ENCODE results near the gene RHBDF1.

The RHBDF1 gene

DNA sequence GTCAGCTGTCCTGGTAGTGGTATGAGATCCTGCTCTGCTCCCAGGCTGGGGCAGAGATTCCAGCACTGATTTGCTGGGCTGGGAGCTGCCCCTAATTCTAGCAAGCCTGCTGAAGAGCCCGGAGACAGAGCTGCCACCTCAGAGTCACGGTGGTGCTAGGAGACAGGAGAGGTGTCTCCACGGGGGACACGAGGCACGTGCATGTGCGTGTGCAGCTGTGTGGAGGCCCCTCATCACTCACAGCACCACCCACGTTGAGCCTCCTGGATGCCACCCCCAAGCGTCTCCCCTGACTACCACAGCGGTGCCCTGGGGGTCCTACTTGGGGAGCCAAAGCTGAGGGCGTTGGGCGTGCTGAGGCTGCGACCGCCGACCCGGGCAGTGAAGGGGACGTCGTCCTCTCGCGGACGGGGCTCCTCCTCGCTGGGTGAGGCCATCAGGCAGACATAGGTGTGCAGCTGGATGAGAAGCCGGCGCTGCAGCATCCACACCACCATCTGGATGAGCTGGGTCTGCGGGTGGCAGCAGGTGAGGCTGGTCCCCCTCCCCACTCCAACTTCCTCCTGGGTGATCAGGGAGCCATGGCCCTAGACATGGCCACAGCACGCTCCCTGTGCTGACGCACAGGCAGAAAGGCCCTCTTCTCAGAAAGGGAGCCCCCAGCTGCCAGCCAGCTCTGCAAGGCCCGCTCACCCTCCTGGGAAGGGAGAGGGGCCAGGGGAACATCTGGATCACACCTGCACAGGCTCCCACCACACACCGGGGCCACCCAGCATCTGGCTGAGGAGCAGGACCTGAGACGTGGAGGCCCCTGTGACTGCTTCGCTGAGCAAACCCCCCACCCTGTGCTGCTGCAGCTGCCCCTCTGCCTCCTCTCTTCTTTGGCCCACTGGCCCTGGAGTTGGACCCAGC is 17.2 kb upstream of the RHBDF1 start:
- H3K27ac ChIP-seq (replicated peaks), result no peak overlapping the region
- H3K4me3 ChIP-seq (replicated peaks; ENCODE audit: insufficient read depth, low read length), result no peak overlapping the region
- no peaks in the 10 kb centered on the region for H3K27me3 ChIP-seq (ENCODE audit: insufficient read depth, poor library complexity, severe bottlenecking)
- no peak for DNase-seq (ENCODE audit: low read depth in 1 of 2, low spot score in 1 of 2)
- no peak for TF ChIP-seq POLR2AphosphoS5 (IDR thresholded peaks at IDR 0.05; ENCODE audit: low read depth)
- TF ChIP-seq GABPA (IDR thresholded peaks at IDR 0.05; ENCODE audit: low read depth), result no peak
- TF ChIP-seq SPI1 (IDR thresholded peaks at IDR 0.05; ENCODE audit: borderline replicate concordance, low read depth), result no peak
- TF ChIP-seq, protein P1, sequence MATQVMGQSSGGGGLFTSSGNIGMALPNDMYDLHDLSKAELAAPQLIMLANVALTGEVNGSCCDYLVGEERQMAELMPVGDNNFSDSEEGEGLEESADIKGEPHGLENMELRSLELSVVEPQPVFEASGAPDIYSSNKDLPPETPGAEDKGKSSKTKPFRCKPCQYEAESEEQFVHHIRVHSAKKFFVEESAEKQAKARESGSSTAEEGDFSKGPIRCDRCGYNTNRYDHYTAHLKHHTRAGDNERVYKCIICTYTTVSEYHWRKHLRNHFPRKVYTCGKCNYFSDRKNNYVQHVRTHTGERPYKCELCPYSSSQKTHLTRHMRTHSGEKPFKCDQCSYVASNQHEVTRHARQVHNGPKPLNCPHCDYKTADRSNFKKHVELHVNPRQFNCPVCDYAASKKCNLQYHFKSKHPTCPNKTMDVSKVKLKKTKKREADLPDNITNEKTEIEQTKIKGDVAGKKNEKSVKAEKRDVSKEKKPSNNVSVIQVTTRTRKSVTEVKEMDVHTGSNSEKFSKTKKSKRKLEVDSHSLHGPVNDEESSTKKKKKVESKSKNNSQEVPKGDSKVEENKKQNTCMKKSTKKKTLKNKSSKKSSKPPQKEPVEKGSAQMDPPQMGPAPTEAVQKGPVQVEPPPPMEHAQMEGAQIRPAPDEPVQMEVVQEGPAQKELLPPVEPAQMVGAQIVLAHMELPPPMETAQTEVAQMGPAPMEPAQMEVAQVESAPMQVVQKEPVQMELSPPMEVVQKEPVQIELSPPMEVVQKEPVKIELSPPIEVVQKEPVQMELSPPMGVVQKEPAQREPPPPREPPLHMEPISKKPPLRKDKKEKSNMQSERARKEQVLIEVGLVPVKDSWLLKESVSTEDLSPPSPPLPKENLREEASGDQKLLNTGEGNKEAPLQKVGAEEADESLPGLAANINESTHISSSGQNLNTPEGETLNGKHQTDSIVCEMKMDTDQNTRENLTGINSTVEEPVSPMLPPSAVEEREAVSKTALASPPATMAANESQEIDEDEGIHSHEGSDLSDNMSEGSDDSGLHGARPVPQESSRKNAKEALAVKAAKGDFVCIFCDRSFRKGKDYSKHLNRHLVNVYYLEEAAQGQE (IDR thresholded peaks at IDR 0.05; ENCODE audit: insufficient replicate concordance, low read depth), result no peak
- TF ChIP-seq, protein P2, sequence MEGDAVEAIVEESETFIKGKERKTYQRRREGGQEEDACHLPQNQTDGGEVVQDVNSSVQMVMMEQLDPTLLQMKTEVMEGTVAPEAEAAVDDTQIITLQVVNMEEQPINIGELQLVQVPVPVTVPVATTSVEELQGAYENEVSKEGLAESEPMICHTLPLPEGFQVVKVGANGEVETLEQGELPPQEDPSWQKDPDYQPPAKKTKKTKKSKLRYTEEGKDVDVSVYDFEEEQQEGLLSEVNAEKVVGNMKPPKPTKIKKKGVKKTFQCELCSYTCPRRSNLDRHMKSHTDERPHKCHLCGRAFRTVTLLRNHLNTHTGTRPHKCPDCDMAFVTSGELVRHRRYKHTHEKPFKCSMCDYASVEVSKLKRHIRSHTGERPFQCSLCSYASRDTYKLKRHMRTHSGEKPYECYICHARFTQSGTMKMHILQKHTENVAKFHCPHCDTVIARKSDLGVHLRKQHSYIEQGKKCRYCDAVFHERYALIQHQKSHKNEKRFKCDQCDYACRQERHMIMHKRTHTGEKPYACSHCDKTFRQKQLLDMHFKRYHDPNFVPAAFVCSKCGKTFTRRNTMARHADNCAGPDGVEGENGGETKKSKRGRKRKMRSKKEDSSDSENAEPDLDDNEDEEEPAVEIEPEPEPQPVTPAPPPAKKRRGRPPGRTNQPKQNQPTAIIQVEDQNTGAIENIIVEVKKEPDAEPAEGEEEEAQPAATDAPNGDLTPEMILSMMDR (IDR thresholded peaks at IDR 0.05; ENCODE audit: insufficient read depth, low read length), result no peak

DNA sequence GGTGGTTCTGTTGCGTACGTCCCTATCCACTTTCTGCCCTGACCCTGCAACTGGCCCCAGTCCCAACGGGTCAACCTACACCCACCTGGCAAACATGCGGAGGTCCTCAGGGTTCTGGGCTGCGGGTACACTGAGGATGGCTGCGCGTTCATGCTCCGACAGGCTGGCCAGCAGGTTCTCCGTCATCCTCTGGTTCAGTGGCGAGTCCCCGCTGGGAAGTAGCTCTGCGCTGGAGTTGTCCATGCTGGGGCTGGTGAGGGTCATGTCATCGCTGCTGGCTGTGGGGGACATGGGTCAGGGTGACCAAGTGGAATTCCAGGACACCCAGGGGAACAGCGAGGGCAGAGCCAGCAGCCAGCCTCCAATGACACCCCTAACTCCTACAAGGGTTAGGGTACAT is 16.2 kb upstream of the RHBDF1 start:
- no peak overlapping the region for H3K4me3 ChIP-seq (replicated peaks; ENCODE audit: insufficient read depth, low read length)
- TF ChIP-seq POLR2AphosphoS5 (IDR thresholded peaks at IDR 0.05; ENCODE audit: low read depth) (0 out of 2 replicates have a peak, but pooled peaks have one; percentile 19), SPI1 (IDR thresholded peaks at IDR 0.05; ENCODE audit: borderline replicate concordance, low read depth) (no peak), GABPA (IDR thresholded peaks at IDR 0.05; ENCODE audit: low read depth) (no peak)
- TF ChIP-seq, protein P1 (IDR thresholded peaks at IDR 0.05; ENCODE audit: insufficient replicate concordance, low read depth), result no peak
- TF ChIP-seq, protein P2 (IDR thresholded peaks at IDR 0.05; ENCODE audit: insufficient read depth, low read length), result no peak
- H3K27ac ChIP-seq (replicated peaks), result no peak overlapping the region
- no peaks in the 10 kb centered on the region for H3K27me3 ChIP-seq (ENCODE audit: insufficient read depth, poor library complexity, severe bottlenecking)
- no peak for DNase-seq (ENCODE audit: low read depth in 1 of 2, low spot score in 1 of 2)

DNA sequence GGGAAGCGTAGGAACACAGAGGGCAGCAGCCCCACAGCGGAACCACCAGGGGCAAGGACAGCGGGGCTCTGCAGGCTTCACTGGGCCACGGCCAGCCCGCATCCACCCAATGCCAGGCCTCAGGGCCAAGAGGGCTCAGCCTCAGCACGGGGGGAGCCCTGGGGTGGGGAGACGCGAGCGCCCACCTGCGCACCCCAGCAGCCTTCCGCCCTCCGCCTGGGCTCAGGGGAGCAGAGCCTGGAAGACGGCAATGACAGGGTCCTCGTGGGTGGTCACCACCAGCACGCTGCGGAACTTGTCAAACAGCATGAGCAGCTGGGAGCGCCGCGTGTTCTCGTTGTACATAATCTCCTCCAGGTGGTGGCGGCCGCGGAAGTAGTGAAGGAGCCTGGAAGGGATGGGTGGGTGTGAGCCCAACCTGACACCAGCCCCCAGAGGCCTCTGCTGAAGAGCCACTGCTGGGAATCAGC is 14.1 kb upstream of the RHBDF1 start:
- Histone ChIP-seq H3K27me3 (ENCODE audit: insufficient read depth, poor library complexity, severe bottlenecking) (no peaks in the 10 kb centered on the region), H3K27ac (replicated peaks) (no peak overlapping the region), H3K4me3 (replicated peaks; ENCODE audit: insufficient read depth, low read length) (no peak overlapping the region)
- TF ChIP-seq SPI1 (IDR thresholded peaks at IDR 0.05; ENCODE audit: borderline replicate concordance, low read depth) (no peak), POLR2AphosphoS5 (IDR thresholded peaks at IDR 0.05; ENCODE audit: low read depth) (no peak), GABPA (IDR thresholded peaks at IDR 0.05; ENCODE audit: low read depth) (no peak)
- TF ChIP-seq, protein P2 (IDR thresholded peaks at IDR 0.05; ENCODE audit: insufficient read depth, low read length), result no peak
- TF ChIP-seq, protein P1 (IDR thresholded peaks at IDR 0.05; ENCODE audit: insufficient replicate concordance, low read depth), result no peak
- DNase-seq (ENCODE audit: low read depth in 1 of 2, low spot score in 1 of 2), result no peak
